ENCODE measurements around the gene C16orf74. TPM values are rescaled to one million over a fixed set of nuclear protein-coding genes. Genes with fewer than 3 reads are reported as not detected.

Gene C16orf74
- total RNA-seq, 4 donors from 2014 or later, result 2.5 to 6.6 TPM; not detected in 2

GRCh38 chr16:85774811-85775210 lies 23.9 kb upstream of the C16orf74 start:
- H3K4me3 ChIP-seq, result no peak overlapping the region
- TF ChIP-seq CTCF (IDR thresholded peaks at IDR 0.05), result no peak
- TF ChIP-seq POLR2A (IDR thresholded peaks at IDR 0.05), result no peak
- H3K4me1 ChIP-seq, result no peaks in the 10 kb centered on the region
- peaks cover 0 to 33% (median 0%) of the 10 kb centered on the region in 3 donors for H3K36me3 ChIP-seq
- no peaks in the 10 kb centered on the region for H3K27me3 ChIP-seq
- DNase-seq, result no peak
- H3K9me3 ChIP-seq, result no peaks in the 10 kb centered on the region
- H3K27ac ChIP-seq, result no peak overlapping the region

- Histone ChIP-seq H3K36me3 (peaks cover 0 to 26% (median 0%) of the 10 kb centered on the region in 3 donors), H3K4me1 (no peaks in the 10 kb centered on the region), H3K27me3 (no peaks in the 10 kb centered on the region), H3K27ac (no peak overlapping the region), H3K4me3 (no peak overlapping the region), H3K9me3 (no peaks in the 10 kb centered on the region)
- no peak for DNase-seq
- TF ChIP-seq CTCF (IDR thresholded peaks at IDR 0.05), result no peak
- no peak for TF ChIP-seq POLR2A (IDR thresholded peaks at IDR 0.05)
Observed at GRCh38 chr16:85774136-85774535, 23.2 kb upstream of the C16orf74 start.

- no peak for DNase-seq
- Histone ChIP-seq H3K27me3 (no peaks in the 10 kb centered on the region), H3K4me3 (no peak overlapping the region), H3K27ac (no peak overlapping the region), H3K4me1 (no peaks in the 10 kb centered on the region), H3K9me3 (no peaks in the 10 kb centered on the region), H3K36me3 (peaks cover 0 to 15% (median 0%) of the 10 kb centered on the region in 3 donors)
- TF ChIP-seq POLR2A (IDR thresholded peaks at IDR 0.05) (no peak), CTCF (IDR thresholded peaks at IDR 0.05) (no peak)
Observed at GRCh38 chr16:85773044-85773443, 22.1 kb upstream of the C16orf74 start.

- Histone ChIP-seq H3K27me3 (no peaks in the 10 kb centered on the region), H3K9me3 (no peaks in the 10 kb centered on the region), H3K27ac (no peak overlapping the region), H3K36me3 (no peaks in the 10 kb centered on the region), H3K4me1 (no peaks in the 10 kb centered on the region), H3K4me3 (no peak overlapping the region)
- DNase-seq, result no peak
- TF ChIP-seq CTCF (IDR thresholded peaks at IDR 0.05), result no peak
- no peak for TF ChIP-seq POLR2A (IDR thresholded peaks at IDR 0.05)
Observed at GRCh38 chr16:85770741-85771140, 19.8 kb upstream of the C16orf74 start.

- no peaks in the 10 kb centered on the region for H3K27me3 ChIP-seq
- DNase-seq, result no peak
- no peak overlapping the region for H3K27ac ChIP-seq
- no peak overlapping the region for H3K4me3 ChIP-seq
- H3K36me3 ChIP-seq, result no peaks in the 10 kb centered on the region
- no peaks in the 10 kb centered on the region for H3K4me1 ChIP-seq
- no peaks in the 10 kb centered on the region for H3K9me3 ChIP-seq
- TF ChIP-seq POLR2A (IDR thresholded peaks at IDR 0.05) (no peak), CTCF (IDR thresholded peaks at IDR 0.05) (no peak)
Observed at GRCh38 chr16:85768199-85768598, 17.3 kb upstream of the C16orf74 start.

- H3K27ac ChIP-seq, result no peak overlapping the region
- H3K4me3 ChIP-seq, result no peak overlapping the region
- no peaks in the 10 kb centered on the region for H3K4me1 ChIP-seq
- H3K9me3 ChIP-seq, result no peaks in the 10 kb centered on the region
- no peaks in the 10 kb centered on the region for H3K27me3 ChIP-seq
- no peak for DNase-seq
- TF ChIP-seq CTCF (IDR thresholded peaks at IDR 0.05) (no peak), POLR2A (IDR thresholded peaks at IDR 0.05) (no peak)
- no peaks in the 10 kb centered on the region for H3K36me3 ChIP-seq
Observed at GRCh38 chr16:85767531-85767930, 16.6 kb upstream of the C16orf74 start.

All from Peyer's patch (tissue), 4 donors.